GM12873 (cell line): ENCODE results near the gene MYADM.

Source experiments
- CTCF ChIP-seq: IDR thresholded peaks from 2 replicates; pipeline ENCODE4 v1.5.1; 2012; ENCODE audit warnings: low read depth, mild to moderate bottlenecking, moderate library complexity, low read length, control low read depth; ENCODE audit not compliant: insufficient read depth; ENCODE audit errors: missing control alignments

The MYADM gene

GRCh38 chr19:53828531-53828930 lies 39.2 kb upstream of the MYADM start:
- TF ChIP-seq CTCF: no peak

DNA sequence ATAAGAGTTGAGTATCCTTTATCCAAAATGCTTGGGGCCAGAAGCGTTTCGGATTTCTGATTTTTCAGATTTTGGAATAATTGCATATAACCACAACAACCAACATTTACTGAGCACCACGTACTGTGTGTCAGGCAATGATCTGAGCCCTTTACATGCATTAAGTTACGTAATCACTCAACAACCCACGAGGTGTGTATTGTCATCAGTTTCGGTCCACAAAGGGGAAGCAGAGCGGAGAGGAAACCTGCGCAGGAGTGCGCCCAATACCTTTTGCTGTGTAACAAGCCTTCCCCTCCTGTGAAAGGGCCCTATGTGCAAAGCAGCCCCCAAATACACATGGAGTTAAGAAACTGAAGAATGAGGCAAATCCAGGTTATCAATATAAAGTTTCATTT lies 22.8 kb upstream of the MYADM start:
- no peak for TF ChIP-seq CTCF

- TF ChIP-seq CTCF: no peak
Measured at GRCh38 chr19:53847555-53847954, 20.1 kb upstream of the MYADM start.

DNA sequence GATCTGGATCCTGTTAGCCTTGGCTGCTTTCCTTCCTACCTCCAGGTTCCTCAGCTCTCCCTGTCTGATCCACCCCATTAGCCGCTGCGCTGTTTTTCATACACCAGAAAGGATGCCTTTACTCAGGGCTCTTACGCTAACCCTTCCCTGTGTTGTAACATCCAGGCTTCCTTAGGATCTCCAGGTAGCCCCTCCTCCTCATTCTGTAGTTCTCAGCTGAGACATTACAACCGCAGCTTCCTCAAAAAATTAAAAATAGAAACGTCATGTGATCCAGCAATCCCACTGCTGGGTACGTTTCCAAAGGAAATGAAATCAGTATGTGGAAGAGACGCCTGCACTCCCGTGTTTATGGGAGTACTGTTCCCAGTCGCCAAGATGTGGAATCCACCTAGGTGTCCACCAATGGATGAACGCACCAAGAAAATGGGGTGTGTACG lies 18.4 kb upstream of the MYADM start:
- TF ChIP-seq CTCF: no peak

GRCh38 chr19:53853707-53854106 lies 14.0 kb upstream of the MYADM start:
- TF ChIP-seq CTCF: no peak

- no peak for TF ChIP-seq CTCF
Measured at GRCh38 chr19:53864308-53864836, 3.3 kb upstream of the MYADM start.

GRCh38 chr19:53865523-53865917 lies 2.2 kb upstream of the MYADM start:
- no peak for TF ChIP-seq CTCF
